Activated CD4-positive, alpha-beta T cell treated with anti-CD3 and anti-CD28 coated beads, Interleukin-2, amount 50 U/mL, for 48 hours (primary cell): ENCODE data around the gene CALHM3.

ENCODE experiments used
- DNase-seq, 2 experiments: peaks; one replicate each; pipeline ENCODE4 v3.0.0-alpha.2; 2020

The CALHM3 gene

DNA sequence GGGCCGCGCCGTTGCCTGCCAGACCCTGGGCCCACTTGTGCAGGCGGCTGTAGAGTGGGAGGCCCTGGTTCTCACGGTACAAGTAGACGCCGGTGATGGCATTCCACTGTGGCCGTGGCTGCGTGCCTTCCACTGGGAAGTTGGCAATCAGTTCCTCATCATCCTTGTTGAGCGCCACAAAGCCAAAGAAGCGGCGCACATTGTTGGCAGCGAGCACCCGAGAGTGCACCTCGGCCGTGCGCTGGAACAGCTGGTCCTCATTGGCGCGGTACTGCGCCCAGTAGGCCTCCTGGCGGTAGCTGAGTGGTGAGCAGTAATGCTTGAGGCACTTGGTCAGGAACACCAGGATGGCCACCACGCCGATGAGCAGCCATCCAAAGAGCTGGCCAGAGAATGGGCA lies 31.9 kb downstream of the CALHM3 start:
- no peak for DNase-seq

- no peak for DNase-seq
Observed at GRCh38 chr10:103445767-103446567, 33.1 kb downstream of the CALHM3 start.

- no peak for DNase-seq
Observed at GRCh38 chr10:103445366-103445765, 33.7 kb downstream of the CALHM3 start.

DNA sequence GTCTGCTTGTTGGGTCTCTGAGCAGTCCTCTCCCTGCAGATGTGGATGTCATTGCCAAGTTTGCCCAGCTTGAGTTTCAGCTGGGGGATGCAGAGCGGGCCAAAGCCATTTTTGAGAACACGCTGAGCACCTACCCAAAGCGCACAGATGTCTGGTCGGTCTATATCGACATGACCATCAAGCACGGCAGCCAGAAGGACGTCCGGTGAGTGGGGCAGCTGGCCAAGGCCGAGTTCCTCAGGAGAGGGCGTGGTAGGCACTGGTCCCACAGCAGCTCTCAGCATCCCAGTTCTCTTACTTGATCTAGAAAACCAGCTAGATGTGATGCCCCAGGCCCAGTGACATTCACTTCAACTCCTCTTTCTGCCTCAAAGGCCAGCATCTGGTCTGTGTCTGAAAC lies 34.6 kb downstream of the CALHM3 start:
- DNase-seq, result no peak

GRCh38 chr10:103443475-103444185 lies 35.4 kb downstream of the CALHM3 start:
- DNase-seq, result no peak

- no peak for DNase-seq
Observed at GRCh38 chr10:103442031-103442461, 37.0 kb downstream of the CALHM3 start.

DNA sequence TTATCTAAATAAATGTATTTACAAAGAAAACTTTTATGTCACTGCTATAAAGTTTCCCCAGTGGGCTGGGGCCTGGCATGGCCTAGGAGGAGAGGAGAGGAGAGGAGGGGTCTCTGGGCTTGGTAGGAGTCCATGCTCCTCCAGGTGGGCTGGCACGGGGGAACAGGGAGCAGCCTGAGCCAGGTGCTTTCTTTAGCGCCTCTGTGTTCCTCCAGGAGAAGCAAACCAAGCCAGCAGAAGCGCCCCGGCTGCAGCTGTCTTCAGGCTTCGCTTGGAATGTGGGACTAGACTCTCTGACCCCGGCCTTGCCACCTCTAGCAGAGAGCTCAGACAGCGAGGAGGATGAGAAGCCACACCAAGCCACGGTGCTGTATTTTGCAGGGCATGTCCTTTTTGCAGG lies 37.4 kb downstream of the CALHM3 start:
- DNase-seq, result no peak

DNA sequence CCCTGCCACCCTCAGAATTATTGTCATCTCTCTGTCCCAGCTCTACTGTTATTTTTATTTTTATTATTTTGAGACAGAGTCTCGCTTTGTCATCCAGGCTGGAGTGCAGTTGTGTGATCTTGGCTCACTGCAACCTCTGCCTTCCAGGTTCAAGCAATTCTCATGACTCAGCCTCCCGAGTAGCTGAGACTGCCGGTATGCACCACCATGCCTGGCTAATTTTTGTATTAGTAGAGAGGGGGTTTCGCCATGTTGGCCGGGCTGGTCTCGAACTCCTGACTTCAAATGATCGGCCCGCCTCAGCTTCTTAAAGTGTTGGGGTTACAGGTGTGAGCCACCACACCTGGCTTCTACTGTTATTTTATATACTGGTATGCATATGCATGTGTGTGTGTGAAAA lies 37.8 kb downstream of the CALHM3 start:
- DNase-seq, result no peak

DNA sequence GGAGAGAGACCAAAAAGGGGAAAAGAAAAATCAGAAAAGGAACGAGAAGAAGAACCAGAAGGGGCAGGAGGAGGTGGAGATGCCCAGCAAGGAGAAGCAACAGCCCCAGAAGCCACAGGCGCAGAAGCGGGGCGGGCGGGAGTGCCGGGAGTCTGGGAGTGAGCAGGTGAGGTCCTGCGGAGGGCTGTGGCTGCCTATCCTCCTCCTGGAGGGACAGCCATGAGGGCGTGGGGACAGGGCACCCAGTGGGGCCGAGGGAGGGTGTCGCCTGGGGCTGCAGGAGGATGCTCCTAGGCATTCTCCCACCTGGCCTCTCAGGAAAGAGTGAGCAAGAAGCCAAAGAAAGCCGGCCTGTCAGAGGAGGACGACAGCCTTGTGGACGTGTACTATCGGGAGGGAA lies 38.6 kb downstream of the CALHM3 start:
- no peak for DNase-seq

GRCh38 chr10:103439776-103440175 lies 39.3 kb downstream of the CALHM3 start:
- DNase-seq, result no peak

DNA sequence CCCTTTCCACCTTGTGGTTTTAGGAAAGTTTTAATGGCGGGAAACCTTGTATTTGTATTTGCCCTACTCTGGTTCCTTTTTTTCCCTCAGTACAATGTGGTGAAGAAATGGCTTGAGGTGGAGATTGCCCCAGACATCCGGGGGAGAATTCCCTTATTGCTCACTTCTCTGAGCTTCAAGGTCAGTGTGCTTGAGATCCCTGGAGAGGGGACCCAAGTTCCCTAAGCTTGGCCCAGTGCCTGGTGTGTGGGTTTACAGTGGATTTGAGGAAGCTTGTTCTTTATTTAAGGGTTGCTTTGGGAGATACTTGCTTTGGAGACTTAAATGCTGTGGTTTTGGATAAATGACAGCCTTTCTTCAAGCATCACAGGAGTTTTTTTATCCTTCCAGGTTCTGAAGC lies 45.2 kb downstream of the CALHM3 start:
- no peak for DNase-seq

GRCh38 chr10:103431902-103432301 lies 47.1 kb downstream of the CALHM3 start:
- no peak for DNase-seq

DNA sequence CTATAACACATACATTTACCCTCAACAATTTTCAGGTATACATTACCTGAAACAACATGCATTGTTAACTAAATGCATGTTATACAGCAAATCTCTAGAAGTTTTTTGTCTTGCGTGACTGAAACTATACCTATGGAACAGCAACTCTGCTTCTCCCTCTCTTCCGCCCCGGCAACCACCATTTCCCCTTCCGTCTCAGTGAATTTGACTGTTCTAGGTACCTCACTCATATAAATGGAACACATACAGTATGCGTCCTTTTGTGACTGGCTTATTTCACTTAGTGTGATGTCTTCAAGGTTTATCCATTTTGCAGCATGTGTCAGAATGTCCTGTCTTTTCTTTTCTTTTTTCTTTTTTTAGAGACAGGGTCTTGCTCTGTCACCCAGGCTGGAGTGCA lies 49.4 kb downstream of the CALHM3 start:
- DNase-seq, result no peak

DNA sequence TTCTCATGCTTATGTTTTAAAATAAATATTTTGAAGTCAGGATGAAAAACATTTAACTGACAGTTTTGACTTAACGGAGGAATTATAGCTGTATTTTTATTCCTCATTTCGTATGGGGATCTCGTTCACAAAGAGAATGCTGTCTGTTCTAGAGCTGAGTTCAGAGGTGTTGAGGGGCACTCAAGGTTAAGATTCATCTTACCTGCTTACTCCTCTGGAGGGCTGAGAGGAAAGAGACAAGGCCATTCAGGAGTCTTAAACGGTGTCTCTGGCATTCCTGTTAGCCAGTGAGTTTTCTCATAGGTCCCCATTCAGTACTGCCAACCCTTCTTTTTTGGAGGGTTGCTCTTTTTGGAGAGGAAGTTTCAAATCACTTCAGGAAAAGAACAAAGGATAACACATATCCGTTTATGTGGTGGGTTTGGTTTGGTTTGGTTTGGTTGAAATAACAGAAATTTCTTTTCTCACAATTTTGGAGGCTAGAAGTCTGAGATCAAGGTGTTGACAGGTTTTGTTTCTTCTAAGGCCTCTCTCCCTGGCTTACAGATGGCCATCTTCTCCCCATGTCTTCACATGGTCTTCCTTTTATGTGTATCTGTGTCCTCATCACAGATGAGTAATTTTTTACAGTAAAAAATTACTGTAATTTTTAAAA lies 49.9 kb downstream of the CALHM3 start:
- no peak for DNase-seq

GRCh38 chr10:103427866-103428265 lies 51.2 kb downstream of the CALHM3 start:
- no peak for DNase-seq

- no peak for DNase-seq
Observed at GRCh38 chr10:103423748-103424147, 55.3 kb downstream of the CALHM3 start.
